Fibroblast of skin of back (primary cell): ENCODE results near the gene TUBA1C. TPM values are rescaled to one million over a fixed set of nuclear protein-coding genes. Genes with fewer than 3 reads are reported as not detected.
"Not testable (repeated sequence)": the region's sequence is repeated elsewhere in the genome, so short reads cannot be mapped to it uniquely, and the experiment has no call there.

ENCODE experiments used
- DNase-seq: peaks from one replicate; pipeline ENCODE4 v3.0.0-alpha.2; 2013
- polyA plus RNA-seq, 2 experiments: library from polyadenylated mRNA; unstranded; fragments of 120-200 nt; gene quantifications; one replicate each; pipeline ENCODE4 v1.2.1, GENCODE V29; 2013; ENCODE audit not compliant: insufficient read length in 2 of 2

TUBA1C gene
- 1,182 TPM for polyA plus RNA-seq (2013, experiment 1 of 2; ENCODE audit: insufficient read length)
- 451 TPM for polyA plus RNA-seq (2013, experiment 2 of 2; ENCODE audit: insufficient read length)

DNA sequence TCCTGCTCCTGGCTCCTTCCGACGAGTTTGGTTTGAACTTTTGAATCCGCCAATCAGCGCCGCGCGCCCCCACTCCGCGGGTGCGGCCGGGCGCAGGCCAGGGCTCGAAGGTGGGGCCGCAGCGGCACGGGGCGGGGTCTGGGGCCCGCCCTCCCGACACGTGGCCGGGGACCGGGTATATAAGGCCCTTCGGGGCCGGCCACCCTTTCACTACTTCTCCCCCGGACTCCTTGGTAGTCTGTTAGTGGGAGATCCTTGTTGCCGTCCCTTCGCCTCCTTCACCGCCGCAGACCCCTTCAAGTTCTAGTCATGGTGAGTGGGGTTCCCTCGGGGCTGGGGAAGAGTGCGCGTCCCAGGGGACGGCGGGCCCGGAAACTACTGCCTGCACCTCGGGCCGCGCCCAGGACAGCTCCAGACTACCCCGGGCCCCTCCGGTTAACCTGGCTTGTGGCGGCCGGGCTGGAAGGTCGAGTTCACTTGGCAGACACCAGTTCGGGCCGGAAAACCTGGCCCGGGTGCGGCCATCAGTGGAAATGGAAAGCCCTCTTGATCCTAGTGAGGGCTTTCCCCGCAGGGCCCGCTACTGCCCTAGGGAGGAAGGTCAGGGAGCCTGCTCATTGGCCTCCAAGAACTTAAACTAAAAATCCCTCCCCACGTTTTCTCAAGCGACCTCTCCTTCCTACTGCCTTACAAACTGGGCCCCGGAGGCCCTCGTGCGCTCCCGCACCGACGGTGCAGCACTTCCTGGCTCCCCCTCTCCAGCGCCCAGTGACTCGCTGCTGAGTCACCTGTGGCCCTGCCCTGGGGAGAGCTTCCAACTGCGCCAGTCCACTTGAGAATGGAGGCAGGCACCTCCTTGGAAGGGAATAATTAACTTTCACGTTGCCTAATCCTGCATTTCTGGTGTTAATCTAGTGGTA, at the start of gene TUBA1C:
TSS of gene TUBA1C (plus strand) at position 210 of the 920 bp plus-strand sequence. CDS start at position 310, 100 bp downstream.
- peak; percentile 96 for DNase-seq

DNA sequence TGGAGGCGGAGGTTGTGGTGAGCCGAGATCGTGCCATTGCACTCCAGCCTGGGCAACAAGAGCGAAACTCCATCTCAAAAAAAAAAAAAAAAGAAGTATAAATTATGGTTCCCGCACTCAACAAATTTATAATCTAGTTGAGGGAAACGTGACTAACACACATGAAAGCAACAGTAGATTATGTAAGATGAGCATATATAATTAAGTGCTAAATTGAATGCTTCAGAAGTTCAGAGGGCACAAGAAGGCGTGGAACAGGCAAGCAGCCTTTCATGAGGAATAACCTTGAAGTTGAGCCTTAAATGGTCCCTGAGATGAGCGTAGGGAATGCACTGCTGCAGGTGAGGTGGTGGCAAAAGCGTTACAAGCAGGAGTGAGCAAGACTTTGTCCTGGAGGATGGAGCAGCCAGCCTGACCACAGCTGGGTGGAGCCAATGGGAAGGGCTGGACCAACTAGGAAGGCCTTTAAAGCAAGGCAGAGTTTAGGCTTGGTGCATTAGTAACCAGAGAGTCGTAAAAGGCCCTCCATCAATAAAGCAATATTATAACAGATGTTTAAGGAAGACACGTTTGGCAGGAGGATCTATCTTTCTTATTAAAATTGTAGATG, 45.4 kb upstream of the TUBA1C start:
- DNase-seq: no peak

DNA sequence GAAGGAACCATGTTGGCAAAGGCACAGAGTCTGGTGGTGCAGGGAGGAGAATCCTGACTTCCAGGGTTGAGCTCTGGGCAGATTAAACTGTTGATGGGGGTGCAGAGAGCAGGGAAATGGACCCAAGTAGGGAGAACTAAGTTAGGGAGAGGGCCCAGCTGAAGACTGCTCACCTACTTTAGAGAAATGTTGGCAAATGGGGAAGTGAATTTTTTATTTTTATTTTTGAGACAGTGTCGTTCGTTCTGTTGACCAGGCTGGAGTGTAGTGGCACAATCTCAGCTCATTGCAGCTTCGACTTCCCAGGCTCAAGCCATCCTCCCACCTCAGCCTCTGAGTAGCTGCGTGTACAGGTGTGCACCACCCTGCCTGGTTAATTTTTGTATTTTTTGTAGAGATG, 43.9 kb upstream of the TUBA1C start:
- no peak for DNase-seq

DNA sequence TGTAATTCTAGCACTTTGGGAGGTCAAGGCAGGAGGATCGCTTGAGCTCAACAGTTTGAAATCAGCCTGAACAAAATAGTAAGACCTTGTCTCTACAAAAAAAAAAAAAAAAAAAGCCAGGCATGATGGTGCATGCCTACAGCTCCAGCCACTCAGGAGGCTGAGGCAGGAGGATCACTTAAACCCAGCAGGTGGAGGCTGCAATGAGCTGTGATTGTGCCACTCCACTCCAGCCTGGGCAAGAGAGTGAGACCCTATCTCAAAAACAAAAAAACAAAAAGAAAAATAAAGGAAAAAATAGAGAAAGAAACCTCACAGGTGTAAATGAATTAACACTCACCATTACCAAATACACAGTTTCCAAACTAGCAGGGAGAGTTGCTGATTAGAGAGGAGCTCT, 41.8 kb upstream of the TUBA1C start:
- no peak for DNase-seq

DNA sequence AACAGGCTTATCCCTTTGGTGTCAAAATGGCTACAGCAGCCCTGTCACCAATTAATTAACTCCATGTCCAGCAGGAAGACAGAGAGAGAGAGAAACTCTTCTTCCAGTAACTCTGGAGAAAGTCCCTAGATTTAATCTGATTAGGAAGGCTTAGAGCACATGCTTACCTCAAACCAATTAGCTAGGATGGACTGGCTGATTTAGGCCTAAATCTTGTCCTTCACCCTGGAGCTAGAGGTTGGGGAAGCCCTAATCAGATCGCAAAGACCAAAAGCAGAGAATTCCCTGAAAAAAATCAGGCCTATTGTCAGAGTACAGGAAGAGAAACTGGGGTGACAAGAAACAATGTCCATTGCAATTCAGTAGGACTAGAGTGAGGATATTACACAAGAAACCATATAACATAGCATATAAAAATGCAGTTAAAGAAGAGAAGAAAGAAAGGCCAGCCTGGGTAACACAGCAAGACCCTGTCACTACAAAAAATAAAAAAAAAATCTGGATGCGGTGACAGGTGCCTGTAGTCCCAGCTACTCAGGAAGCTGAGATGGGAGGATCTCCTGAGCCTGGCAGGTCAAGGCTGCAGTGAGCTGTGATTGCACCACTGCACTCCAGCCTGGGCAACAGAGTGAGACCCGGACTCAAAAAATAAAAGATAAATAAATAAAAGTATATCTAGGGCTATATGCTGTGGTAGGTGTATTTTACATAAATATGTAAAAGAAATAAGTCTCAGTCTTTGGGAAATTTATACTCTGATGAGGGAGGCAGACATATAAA, 41.1 kb upstream of the TUBA1C start:
- DNase-seq: no peak

DNA sequence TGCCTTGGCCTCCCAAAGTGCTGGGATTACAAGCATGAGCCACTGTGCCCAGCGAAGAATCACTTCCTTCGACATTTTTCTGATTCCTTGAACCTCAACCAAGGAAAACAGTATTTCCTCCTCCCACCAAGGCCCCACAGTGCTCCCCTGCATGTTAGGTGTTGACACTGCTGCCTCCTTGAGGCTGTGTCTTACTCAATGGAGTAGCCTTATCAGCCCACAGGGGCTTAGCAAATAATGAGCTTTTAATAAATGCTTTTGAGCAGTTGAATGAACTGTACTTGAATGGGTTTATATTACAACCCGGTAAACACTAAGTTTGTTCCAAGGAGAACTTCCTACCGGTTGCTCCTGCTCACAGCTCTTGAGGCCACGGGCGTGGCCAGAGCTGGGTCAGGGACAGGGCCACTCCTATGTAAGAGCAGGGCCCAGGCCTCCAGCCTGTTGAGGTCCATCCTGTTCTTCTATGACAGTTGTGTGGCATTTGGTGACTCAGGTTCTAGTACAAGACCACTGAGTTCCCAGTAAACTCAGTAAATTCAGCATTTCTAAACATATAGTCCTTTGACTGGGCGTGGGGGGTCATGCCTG, 39.2 kb upstream of the TUBA1C start:
- DNase-seq: peak; percentile 42

DNA sequence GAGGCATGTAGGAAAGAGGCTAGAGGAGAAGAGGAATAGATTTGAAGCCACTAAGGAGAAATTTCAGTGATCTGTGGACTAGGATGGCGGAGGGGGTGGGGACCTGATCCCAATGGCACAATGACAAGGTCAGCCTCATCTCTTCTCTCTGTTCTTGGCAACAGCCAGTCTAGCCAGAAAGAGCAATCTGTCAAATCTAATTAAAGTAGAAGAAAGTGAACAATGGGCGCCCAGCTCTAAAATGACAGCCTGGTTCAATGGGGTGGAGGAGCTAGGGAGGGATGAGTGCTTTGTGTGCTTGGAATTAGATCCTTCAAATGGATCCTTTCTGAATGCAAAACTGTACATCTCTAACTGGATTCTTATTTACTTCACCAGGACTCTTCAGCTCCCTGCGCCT, 37.2 kb upstream of the TUBA1C start:
- DNase-seq: no peak

DNA sequence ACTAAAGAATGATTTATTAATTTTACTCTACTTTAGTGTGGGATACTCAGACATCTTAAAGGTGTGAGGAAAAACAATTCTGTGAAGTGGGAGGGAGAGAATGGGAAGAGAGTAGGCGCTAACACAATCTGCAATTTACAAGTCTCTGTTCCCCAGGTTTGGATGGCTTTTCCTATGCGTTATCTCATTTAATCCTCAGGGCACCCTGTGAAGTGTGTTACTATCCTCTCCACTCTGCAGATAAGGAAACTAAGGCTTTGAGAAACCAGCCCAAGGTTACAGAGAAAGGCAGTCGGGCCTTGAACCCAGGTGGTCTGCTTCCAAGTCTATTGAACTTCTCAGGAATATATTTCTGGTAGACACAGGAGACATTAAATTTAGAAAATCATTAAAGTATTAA, 36.2 kb upstream of the TUBA1C start:
- DNase-seq: no peak

DNA sequence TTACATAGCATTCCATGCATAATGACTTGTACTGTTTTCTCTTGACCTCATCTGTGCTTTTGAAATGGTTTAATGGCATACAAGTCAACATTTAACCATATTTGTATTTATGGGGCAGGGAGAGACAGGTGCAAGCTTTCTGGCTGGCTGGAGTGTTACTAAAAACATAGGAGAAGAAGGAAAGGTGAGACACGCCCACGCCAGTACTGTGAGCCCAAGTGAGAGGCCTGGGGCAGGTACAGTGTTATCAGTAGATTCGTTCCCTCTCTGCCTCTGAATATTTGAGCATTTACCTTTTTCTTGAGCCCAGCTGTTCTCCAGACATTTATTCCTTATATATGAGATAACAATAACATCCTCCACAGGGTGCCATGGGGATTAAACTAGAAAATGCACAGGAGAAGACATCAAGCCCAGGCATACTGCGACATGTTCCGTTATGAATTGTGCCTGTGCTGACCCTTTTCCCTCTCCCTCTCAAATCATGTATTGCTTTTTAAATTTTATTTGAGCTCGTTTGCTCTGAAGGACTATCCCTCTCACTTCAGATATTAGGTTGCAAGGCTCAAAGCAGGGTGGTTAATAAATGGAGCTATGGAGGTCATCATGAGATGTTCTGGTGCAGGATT, 34.6 kb upstream of the TUBA1C start:
- DNase-seq: no peak

DNA sequence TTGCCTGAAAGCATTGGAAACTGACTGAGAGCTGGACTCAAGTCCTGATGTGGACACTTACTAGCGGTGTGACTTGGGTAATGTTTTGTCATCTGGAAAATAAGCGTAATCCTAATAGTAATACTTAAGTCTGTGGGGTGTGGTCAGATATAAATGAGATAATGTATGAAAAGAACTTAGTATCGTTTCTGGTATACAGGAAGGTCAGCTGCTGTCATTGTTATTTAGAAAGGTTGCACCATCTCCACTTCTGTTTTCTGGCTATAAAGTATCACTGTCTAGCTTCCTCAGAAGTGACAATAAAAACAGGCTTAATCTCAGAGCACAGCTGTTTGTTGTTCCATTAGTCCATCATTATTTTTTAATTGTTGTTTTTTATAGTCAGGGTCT, 34.1 kb upstream of the TUBA1C start:
- DNase-seq: no peak

DNA sequence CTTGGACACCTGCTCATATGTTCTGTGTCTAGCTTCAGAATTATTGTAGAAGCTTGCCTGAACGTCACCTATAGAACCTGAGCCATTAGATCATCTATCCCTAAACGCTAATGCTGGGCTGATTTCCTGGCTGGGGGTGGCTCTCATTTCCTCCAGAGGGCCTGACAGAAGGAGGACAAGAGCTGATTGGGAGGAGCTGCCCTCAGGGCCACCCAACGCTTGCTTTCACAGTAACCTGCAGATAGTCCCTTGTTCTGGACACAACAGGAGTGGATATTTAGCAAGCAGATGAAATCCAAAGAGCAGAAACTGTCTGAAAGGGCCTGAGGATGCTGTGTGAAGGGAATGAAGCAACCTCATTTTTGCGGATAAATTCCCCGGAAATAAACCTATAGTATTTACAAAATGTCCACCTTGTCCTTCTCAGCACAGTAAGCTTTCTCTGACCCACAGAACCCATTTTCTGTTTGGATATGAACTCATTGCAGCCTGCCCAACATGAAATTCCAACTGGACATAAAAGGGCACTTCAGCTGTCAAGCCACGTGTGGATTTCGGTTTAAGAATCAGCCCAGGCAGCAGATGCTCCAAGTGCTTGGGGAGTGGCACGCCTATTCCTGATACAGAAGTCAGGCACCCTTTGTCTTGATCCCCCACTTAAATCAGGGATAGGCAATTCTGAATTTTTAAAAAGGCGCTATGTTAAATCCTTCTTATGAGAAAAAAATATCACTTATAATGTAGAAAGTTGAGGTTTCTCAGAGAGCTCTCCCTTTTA, 32.8 kb upstream of the TUBA1C start:
- no peak for DNase-seq

DNA sequence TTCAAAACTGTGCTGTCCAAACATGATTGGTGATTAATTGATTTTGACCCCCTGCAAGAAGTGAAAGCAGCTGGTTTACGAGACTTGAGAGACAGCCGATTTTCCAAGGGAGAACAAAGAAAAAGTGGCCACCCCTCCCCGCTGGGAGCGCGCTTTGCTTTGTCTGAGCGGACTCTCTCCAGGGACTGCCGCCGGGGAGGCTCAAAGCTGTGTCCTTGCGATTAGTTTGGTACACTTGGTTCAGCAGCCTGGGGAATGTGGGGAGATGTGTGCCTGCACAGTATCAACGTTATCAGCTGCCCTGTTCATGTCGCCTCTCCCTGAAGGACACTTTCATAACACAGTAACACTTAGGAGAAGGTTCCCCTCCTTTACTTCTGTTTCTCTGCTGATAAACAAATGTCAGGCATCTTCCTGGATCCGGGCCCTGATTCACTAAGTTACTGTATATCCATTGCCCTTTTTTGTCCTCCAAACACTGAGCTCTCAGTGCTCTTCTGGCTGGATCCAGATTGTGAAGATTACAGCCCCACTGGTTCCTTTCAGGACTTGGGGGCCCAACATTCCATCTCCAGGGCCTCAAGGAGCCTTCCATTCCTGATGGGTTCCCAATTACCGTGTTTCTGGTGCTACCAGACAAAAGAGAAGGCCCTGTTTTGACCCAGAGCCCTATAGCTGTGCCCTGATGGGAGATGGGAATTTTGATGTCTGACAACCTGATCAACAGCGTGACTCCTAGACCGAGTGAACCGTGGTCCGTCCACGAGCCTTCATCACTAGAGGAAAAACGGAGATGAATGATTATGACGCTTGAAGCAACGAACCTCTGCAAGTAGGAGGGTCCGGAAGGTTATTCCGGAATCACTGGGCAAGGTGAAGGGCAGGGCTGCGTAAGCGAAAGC, 31.7 kb upstream of the TUBA1C start:
- peak; percentile 64 for DNase-seq

DNA sequence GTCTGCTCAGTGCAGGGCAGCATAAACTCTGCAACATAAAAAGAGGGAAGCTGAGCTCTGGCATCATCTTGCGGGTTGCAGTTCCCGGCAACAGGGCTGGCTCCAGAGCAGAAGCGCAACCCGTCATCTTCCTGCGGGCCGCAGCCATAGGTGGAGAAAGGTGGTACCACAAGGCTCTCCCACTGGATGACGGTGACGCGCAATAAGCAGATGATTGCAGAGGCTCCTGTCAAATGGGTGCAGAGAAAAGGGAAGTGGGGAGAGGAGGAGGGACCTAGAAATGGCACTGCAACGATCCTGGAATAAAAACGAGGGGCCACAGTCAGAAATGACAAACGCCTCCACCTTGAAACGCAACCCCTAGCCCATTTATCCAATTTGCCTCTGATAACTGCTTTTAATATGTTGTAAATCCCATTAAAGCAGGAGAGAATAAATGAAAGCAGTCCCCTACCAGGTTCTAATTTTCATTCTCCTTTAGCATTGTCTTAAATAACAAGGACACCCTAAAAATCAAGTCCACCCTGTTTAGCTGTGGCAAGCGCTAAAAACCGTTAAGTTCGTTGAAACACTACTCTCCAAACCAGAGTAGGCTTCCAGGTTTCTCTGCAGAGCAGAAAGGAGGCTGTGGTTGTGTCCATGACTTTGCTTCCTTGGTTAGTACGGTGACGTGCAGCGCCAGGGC, 30.9 kb upstream of the TUBA1C start:
- DNase-seq: no peak

DNA sequence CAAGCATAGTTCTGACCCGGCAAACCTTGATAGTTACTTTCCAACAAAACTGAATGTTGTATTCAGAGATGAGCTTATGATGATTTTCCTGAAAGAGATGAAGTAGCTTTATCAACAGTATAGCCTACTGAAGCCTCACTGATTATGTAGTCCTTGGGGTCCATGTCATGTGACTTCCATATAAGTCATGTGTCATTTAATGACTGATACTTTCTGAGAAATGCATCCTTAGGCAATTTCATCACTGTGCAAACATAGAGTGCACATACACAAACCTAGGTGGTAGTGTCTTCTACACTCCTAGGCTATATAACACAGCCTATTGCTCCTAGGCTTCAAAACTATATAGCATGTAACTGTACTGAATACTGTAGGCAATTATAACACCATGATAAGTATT, 28.5 kb upstream of the TUBA1C start:
- DNase-seq: no peak

DNA sequence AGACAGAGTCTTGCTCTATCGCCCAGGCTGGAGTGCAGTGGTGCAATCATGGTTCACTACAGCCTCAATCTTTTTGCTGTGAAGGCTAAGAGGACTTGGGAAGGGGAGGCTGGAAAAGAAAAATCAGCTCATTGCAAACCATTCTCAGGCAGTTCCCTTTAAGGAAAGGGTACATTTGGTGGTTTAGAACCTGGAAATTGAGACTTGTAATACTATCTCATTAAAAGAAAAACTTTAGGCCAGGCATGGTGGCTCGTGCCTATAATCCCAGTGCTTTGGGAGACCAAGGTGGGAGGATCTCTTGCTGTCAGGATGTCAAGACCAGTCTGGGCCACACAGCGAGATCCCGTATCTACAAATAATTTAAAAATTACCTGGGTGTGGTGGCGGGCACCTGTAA, 21.3 kb upstream of the TUBA1C start:
- DNase-seq: no peak

DNA sequence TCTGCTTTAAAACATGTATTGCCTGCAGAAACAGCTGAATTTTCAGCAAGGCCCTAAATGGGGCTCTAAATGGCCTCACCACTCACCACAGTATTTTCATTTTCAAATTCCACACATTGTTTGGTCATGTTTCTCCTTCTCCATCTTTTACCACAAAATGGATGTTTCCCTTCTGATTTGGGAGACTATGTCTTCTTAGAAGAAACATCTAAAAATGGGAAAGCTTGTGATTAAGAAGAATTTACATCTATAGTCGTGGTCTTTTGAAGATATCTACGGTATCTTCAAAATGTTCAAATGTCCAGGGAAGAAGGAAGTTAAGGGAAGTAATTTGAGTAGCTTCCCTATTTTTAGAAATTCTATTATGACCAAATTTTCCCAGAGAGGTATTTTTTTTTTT, 20.7 kb upstream of the TUBA1C start:
- peak; percentile 94 for DNase-seq

DNA sequence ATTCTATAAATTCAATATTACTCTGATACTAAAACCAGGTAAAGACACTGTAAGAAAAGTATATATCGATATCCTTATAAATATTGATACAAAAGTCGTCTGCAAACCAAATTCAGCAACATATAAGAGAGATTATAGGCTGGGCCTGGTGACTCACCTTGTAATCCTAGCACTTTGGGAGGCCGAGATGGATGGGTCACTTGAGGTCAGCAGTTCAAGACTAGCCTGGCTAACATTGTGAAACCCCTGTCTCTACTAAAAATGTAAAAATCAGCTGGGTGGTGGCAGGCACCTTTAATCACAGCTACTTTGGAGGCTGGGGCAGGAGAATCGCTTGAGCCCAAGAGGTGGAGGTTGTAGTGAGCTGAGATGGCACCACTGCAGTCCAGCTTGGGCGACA, 13.5 kb upstream of the TUBA1C start:
- DNase-seq: no peak

DNA sequence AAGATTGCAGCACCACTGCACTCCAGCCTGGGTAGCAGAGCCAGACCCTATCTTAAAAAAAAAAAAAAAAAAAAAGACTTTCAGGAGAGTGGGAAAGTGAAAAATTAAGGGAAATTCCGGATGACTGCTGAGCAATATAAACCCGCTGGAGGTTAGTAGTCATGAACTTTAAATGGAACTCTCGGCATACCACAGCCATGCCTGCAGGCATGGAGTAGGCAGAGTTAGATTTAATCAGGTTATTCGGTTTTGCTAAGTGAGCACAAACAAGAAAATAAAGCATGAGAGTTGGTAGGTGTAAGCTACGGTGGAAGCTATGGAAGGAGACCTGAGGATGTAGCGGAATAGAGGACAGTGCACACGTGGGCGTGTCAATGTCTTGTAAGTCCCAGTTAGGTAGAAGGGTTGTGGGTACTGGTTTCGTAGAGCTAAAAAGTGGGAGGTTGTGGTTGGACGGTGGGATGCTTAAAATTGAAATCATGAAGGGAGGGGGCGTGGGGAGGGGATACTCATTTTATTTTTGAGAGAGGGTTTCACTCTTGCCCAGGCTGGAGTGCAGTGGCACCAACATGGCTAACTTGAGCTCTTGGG, 11.8 kb upstream of the TUBA1C start:
- DNase-seq: no peak

DNA sequence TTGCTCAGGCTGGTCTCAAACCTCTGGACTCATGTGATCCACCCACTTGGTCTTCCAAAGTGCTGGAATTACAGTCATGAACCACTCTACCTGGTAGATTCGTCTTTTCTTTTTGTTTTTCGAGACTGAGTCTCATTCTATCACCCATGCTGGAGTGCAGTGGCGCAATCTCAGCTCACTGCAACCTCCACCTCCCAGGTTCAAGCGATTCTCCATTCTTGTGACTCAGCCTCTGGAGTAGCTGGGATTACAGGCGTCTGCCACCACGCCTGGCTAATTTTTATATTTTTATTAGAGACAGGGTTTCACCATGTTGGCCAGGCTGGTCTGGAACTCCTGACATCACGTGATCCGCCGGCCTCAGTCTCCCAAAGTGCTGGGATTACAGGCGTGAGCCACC, 9.4 kb upstream of the TUBA1C start:
- not testable (repeated sequence) for DNase-seq
